Measurements from ENCODE around the gene ACVRL1.

ACVRL1 gene

GRCh38 chr12:51863363-51863932 lies 43.9 kb upstream of the ACVRL1 start:
- Histone ChIP-seq H4K20me1 (ENCODE audit: insufficient read depth, low read length) (no peaks in the 10 kb centered on the region), H3K9me3 (ENCODE audit: low read length) (no peaks in the 10 kb centered on the region), H3K4me3 (ENCODE audit: low read depth, low read length, poor library complexity, severe bottlenecking) (no peak overlapping the region), H3K9ac (ENCODE audit: low read length) (no peak overlapping the region), H3K36me3 (ENCODE audit: insufficient read depth, low read length) (no peaks in the 10 kb centered on the region), H3F3A (ENCODE audit: insufficient read depth, low read length) (no peaks in the 10 kb centered on the region), H3K9me2 (ENCODE audit: low read depth, low read length) (no peaks in the 10 kb centered on the region), H3K27ac (ENCODE audit: low read depth, low read length, poor library complexity, severe bottlenecking) (no peak overlapping the region), H3K4me1 (ENCODE audit: insufficient read depth, low read length, severe bottlenecking) (no peaks in the 10 kb centered on the region), H3K27me3 (ENCODE audit: insufficient read depth, low read length) (peaks cover 3% of the 10 kb centered on the region), H3K4me2 (ENCODE audit: low read length) (no peak overlapping the region), H3K79me2 (ENCODE audit: insufficient read depth, low read length) (no peaks in the 10 kb centered on the region), H2AFZ (ENCODE audit: low read length) (no peak overlapping the region)
- TF ChIP-seq EZH2 (IDR thresholded peaks at IDR 0.05; ENCODE audit: borderline replicate concordance, low read length) (no peak), CTCF (IDR thresholded peaks at IDR 0.05; ENCODE audit: low read length) (no peak)

- no peak overlapping the region for H3K9ac ChIP-seq (ENCODE audit: low read length)
- no peaks in the 10 kb centered on the region for H4K20me1 ChIP-seq (ENCODE audit: insufficient read depth, low read length)
- TF ChIP-seq EZH2 (IDR thresholded peaks at IDR 0.05; ENCODE audit: borderline replicate concordance, low read length) = no peak
- TF ChIP-seq CTCF (IDR thresholded peaks at IDR 0.05; ENCODE audit: low read length) = no peak
- no peaks in the 10 kb centered on the region for H3K79me2 ChIP-seq (ENCODE audit: insufficient read depth, low read length)
- no peaks in the 10 kb centered on the region for H3F3A ChIP-seq (ENCODE audit: insufficient read depth, low read length)
- no peak overlapping the region for H2AFZ ChIP-seq (ENCODE audit: low read length)
- H3K4me2 ChIP-seq (ENCODE audit: low read length) = no peak overlapping the region
- H3K4me3 ChIP-seq (ENCODE audit: low read depth, low read length, poor library complexity, severe bottlenecking) = no peak overlapping the region
- H3K4me1 ChIP-seq (ENCODE audit: insufficient read depth, low read length, severe bottlenecking) = no peaks in the 10 kb centered on the region
- H3K9me2 ChIP-seq (ENCODE audit: low read depth, low read length) = no peaks in the 10 kb centered on the region
- H3K27ac ChIP-seq (ENCODE audit: low read depth, low read length, poor library complexity, severe bottlenecking) = no peak overlapping the region
- no peaks in the 10 kb centered on the region for H3K9me3 ChIP-seq (ENCODE audit: low read length)
- H3K36me3 ChIP-seq (ENCODE audit: insufficient read depth, low read length) = no peaks in the 10 kb centered on the region
- H3K27me3 ChIP-seq (ENCODE audit: insufficient read depth, low read length) = peaks cover 3% of the 10 kb centered on the region
Measured at GRCh38 chr12:51863933-51864832, 43.1 kb upstream of the ACVRL1 start.

- no peak overlapping the region for H3K4me3 ChIP-seq (ENCODE audit: low read depth, low read length, poor library complexity, severe bottlenecking)
- no peaks in the 10 kb centered on the region for H3K79me2 ChIP-seq (ENCODE audit: insufficient read depth, low read length)
- H3F3A ChIP-seq (ENCODE audit: insufficient read depth, low read length) = no peaks in the 10 kb centered on the region
- no peaks in the 10 kb centered on the region for H3K4me1 ChIP-seq (ENCODE audit: insufficient read depth, low read length, severe bottlenecking)
- no peak overlapping the region for H2AFZ ChIP-seq (ENCODE audit: low read length)
- no peak overlapping the region for H3K4me2 ChIP-seq (ENCODE audit: low read length)
- no peak overlapping the region for H3K27ac ChIP-seq (ENCODE audit: low read depth, low read length, poor library complexity, severe bottlenecking)
- no peak for TF ChIP-seq CTCF (IDR thresholded peaks at IDR 0.05; ENCODE audit: low read length)
- no peak overlapping the region for H3K9ac ChIP-seq (ENCODE audit: low read length)
- H3K27me3 ChIP-seq (ENCODE audit: insufficient read depth, low read length) = peaks cover 3% of the 10 kb centered on the region; the same call in 1 of the 2 replicates
- H3K9me2 ChIP-seq (ENCODE audit: low read depth, low read length) = no peaks in the 10 kb centered on the region
- no peaks in the 10 kb centered on the region for H3K9me3 ChIP-seq (ENCODE audit: low read length)
- H3K36me3 ChIP-seq (ENCODE audit: insufficient read depth, low read length) = no peaks in the 10 kb centered on the region
- H4K20me1 ChIP-seq (ENCODE audit: insufficient read depth, low read length) = no peaks in the 10 kb centered on the region
Measured at GRCh38 chr12:51864833-51865670, 42.3 kb upstream of the ACVRL1 start.

Data from OCI-LY1 (cell line).